WTC11 (cell line): ENCODE measurements around the gene PDPK1. TPM values are rescaled to one million over a fixed set of nuclear protein-coding genes. Genes with fewer than 3 reads are reported as not detected.

Source experiments
- ATAC-seq: fragments of 200-7000 bp; cut with Tn5 transposase; 2 replicates; pipeline ENCODE4 v1.10.0; 2021; ENCODE audit warnings: mild to moderate bottlenecking, moderate library complexity
- CTCF ChIA-PET: fragments of 300-600 bp; sonication (Branson Sonifier 250); formaldehyde crosslinking; loops from one replicate; lab custom pipeline; 2021; ENCODE audit warnings: antibody characterized with exemption; lab: Charles Lee
- POLR2A ChIA-PET: fragments of 350-600 bp; sonication (Branson Sonifier 250); formaldehyde crosslinking; loops from one replicate; lab custom pipeline; 2021; ENCODE audit warnings: antibody characterized with exemption; lab: Charles Lee
- DNase-seq: peaks from one replicate; pipeline ENCODE4 v3.0.0; 2021; ENCODE audit warnings: low spot score
- H3K27ac Mint-ChIP-seq: 2 replicates; pipeline ENCODE4 v1.8.0; 2021; ENCODE audit warnings: mixed read lengths
- H3K27me3 Mint-ChIP-seq: 2 replicates; pipeline ENCODE4 v1.8.0; 2021; ENCODE audit warnings: low read depth, mild to moderate bottlenecking, moderate library complexity, mixed read lengths
- H3K36me3 Mint-ChIP-seq: 2 replicates; pipeline ENCODE4 v1.8.0; 2021; ENCODE audit warnings: mixed read lengths
- H3K4me1 Mint-ChIP-seq: 2 replicates; pipeline ENCODE4 v1.8.0; 2022; ENCODE audit warnings: mixed read lengths
- H3K4me3 Mint-ChIP-seq: 2 replicates; pipeline ENCODE4 v1.8.0; 2021; ENCODE audit warnings: mild to moderate bottlenecking, moderate library complexity, mixed read lengths
- H3K9me3 Mint-ChIP-seq: 2 replicates; pipeline ENCODE4 v1.8.0; 2021; ENCODE audit warnings: mixed read lengths
- CBFB ChIP-seq: sonication (generic); formaldehyde crosslinking; IDR thresholded peaks from 2 replicates; pipeline ENCODE4 v1.8.1; 2022; ENCODE audit warnings: mild to moderate bottlenecking, low read depth, missing genetic modification reagents
- CREM ChIP-seq: sonication (generic); formaldehyde crosslinking; IDR thresholded peaks from 2 replicates; pipeline ENCODE4 v1.8.1; 2022; ENCODE audit warnings: mild to moderate bottlenecking, missing genetic modification reagents, moderate library complexity
- ESRRA ChIP-seq: sonication (generic); formaldehyde crosslinking; IDR thresholded peaks from 2 replicates; pipeline ENCODE4 v1.8.1; 2022; ENCODE audit warnings: mild to moderate bottlenecking, missing genetic modification reagents, borderline replicate concordance
- FOXP1 ChIP-seq: sonication (generic); formaldehyde crosslinking; IDR thresholded peaks from 2 replicates; pipeline ENCODE4 v1.8.0; 2022; ENCODE audit warnings: missing genetic modification reagents, mild to moderate bottlenecking, moderate library complexity, borderline replicate concordance
- GABPB1 ChIP-seq: sonication (generic); formaldehyde crosslinking; IDR thresholded peaks from 2 replicates; pipeline ENCODE4 v1.8.1; 2023; ENCODE audit warnings: mild to moderate bottlenecking, missing genetic modification reagents
- MYBL2 ChIP-seq: sonication (generic); formaldehyde crosslinking; IDR thresholded peaks from 2 replicates; pipeline ENCODE4 v1.8.1; 2023; ENCODE audit warnings: mild to moderate bottlenecking, moderate library complexity, missing genetic modification reagents
- NFE2L1 ChIP-seq: sonication (generic); formaldehyde crosslinking; IDR thresholded peaks from 2 replicates; pipeline ENCODE4 v1.8.1; 2023; ENCODE audit warnings: missing genetic modification reagents
- NR3C1 ChIP-seq: sonication (generic); formaldehyde crosslinking; conservative IDR thresholded peaks from 2 replicates; pipeline ENCODE4 v1.8.1; 2023; ENCODE audit warnings: low read depth, mild to moderate bottlenecking, missing genetic modification reagents
- SP1 ChIP-seq: sonication (generic); formaldehyde crosslinking; conservative IDR thresholded peaks from 2 replicates; pipeline ENCODE4 v1.8.1; 2022; ENCODE audit warnings: missing genetic modification reagents
- ZBTB21 ChIP-seq: sonication (generic); formaldehyde crosslinking; IDR thresholded peaks from 2 replicates; pipeline ENCODE4 v1.8.1; 2023; ENCODE audit warnings: mild to moderate bottlenecking, missing genetic modification reagents, borderline replicate concordance
- ZNF416 ChIP-seq: fragments of 250-450 bp; sonication (Bioruptor Pico); IDR thresholded peaks from 2 replicates; pipeline ENCODE4 v1.9.0; 2021; ENCODE audit warnings: mild to moderate bottlenecking, inconsistent platforms
- total RNA-seq: library from RNA; stranded (reverse); gene quantifications from 3 replicates; pipeline ENCODE4 v1.2.3, GENCODE V29; 2021
- TF ChIP-seq, protein P1 (sequence below): sonication (generic); formaldehyde crosslinking; IDR thresholded peaks from 2 replicates; pipeline ENCODE4 v1.8.1; 2023; ENCODE audit warnings: mild to moderate bottlenecking, missing genetic modification reagents, moderate library complexity
- TF ChIP-seq, protein P2 (sequence below): sonication (generic); formaldehyde crosslinking; IDR thresholded peaks from 2 replicates; pipeline ENCODE4 v1.8.0; 2022; ENCODE audit warnings: mild to moderate bottlenecking, missing genetic modification reagents
- TF ChIP-seq, protein P3 (sequence below): sonication (generic); formaldehyde crosslinking; IDR thresholded peaks from 2 replicates; pipeline ENCODE4 v1.8.0; 2022; ENCODE audit warnings: mild to moderate bottlenecking, missing genetic modification reagents
- TF ChIP-seq, protein P4 (sequence below): sonication (generic); formaldehyde crosslinking; IDR thresholded peaks from 2 replicates; pipeline ENCODE4 v1.8.0; 2023; ENCODE audit warnings: missing genetic modification reagents, mild to moderate bottlenecking, borderline replicate concordance
- TF ChIP-seq, protein P5 (sequence below): sonication (generic); formaldehyde crosslinking; IDR thresholded peaks from 2 replicates; pipeline ENCODE4 v1.8.1; 2022; ENCODE audit warnings: low read depth, mild to moderate bottlenecking, moderate library complexity, missing genetic modification reagents, borderline replicate concordance

The PDPK1 gene
- total RNA-seq, 1 experiment from 2014 or later = 31.4 TPM

DNA sequence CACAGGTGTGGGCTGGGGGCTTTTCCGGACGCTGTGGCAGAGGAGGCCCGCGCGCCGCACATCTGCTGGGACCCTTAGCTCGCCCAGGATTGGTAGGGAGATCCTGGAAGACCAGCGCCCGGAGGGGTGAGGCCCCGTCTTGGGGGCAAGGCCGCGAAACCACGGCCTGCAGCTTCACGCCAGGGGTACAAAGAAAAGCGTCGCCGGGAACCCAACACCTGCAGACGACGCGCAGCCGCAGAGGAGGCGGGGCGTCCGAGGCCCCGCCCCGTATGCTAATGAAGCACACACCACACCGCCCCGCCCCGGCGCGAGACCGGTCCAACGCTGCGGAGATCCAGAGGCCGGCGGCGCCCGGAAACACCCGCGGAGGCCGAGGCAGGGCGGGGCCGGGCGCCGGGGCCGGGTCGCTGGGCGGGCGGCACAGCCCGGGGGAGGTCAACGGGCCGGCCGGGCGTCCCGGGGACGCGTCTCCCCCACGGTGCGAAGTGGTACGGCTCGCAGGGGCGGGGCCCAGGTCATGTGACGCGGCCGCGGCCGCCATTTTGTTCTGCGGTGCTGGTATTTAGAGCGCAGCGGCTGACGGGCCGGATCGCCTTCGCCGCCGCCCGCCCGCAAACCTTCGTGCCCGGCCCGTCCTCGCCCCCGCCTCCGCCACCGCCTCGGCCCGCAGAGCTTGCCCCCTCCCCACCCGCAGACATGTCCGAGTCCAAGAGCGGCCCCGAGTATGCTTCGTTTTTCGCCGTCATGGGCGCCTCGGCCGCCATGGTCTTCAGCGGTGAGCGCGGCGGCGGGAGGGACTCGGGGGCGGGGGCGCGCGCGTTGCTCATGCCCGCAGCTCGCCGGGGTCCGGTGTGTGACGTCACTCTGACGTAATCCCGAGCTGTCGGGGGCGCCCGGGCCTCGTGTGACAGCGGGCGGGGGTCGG, 24.2 kb upstream of the PDPK1 start, which contains the start of gene ATP6V0C:
Gene ATP6V0C, plus strand, starts transcription at position 548 of the 928 bp plus-strand sequence. Its CDS starts 152 bp downstream, at position 700.
- POLR2A ChIA-PET = interaction anchor here (1.2 to 1.7 kb wide), 2 partner anchors 19 to 24 kb away, joined by 6 to 7 read pairs; partner anchors contain the start of gene PDPK1
- CTCF ChIA-PET = interaction anchor here (0.6 to 3.0 kb wide), 10 partner anchors 10 to 262 kb away, joined by 3 to 30 read pairs (median 4); partner anchors contain the start of genes ECI1, NTN3 and PDPK1
- Mint-ChIP-seq H3K9me3 (no peaks in the 10 kb centered on the region), H3K4me3 (peak within 1 kb of the TSS; percentile 82), H3K4me1 (peaks cover 46% of the 10 kb centered on the region), H3K27me3 (peaks cover 4% of the 10 kb centered on the region), H3K36me3 (no peaks in the 10 kb centered on the region), H3K27ac (peak within 1 kb of the TSS; percentile 94)
- peak; percentile 85 for ATAC-seq
- TF ChIP-seq NR3C1 = no peak
- TF ChIP-seq, protein P1, sequence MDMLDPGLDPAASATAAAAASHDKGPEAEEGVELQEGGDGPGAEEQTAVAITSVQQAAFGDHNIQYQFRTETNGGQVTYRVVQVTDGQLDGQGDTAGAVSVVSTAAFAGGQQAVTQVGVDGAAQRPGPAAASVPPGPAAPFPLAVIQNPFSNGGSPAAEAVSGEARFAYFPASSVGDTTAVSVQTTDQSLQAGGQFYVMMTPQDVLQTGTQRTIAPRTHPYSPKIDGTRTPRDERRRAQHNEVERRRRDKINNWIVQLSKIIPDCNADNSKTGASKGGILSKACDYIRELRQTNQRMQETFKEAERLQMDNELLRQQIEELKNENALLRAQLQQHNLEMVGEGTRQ (CRISPR knock-in tag) = peak; percentile 98
- TF ChIP-seq, protein P2, sequence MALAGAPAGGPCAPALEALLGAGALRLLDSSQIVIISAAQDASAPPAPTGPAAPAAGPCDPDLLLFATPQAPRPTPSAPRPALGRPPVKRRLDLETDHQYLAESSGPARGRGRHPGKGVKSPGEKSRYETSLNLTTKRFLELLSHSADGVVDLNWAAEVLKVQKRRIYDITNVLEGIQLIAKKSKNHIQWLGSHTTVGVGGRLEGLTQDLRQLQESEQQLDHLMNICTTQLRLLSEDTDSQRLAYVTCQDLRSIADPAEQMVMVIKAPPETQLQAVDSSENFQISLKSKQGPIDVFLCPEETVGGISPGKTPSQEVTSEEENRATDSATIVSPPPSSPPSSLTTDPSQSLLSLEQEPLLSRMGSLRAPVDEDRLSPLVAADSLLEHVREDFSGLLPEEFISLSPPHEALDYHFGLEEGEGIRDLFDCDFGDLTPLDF (CRISPR knock-in tag) = no peak
- TF ChIP-seq MYBL2 (CRISPR knock-in tag) = 0 out of 2 replicates have a peak, but pooled peaks have one; percentile 56
- no peak for TF ChIP-seq ESRRA (CRISPR knock-in tag)
- peak; percentile 66; the same call in 1 of the 2 replicates for TF ChIP-seq FOXP1 (CRISPR knock-in tag)
- 0 out of 2 replicates have a peak, but pooled peaks have one; percentile 29 for TF ChIP-seq ZNF416
- TF ChIP-seq, protein P3, sequence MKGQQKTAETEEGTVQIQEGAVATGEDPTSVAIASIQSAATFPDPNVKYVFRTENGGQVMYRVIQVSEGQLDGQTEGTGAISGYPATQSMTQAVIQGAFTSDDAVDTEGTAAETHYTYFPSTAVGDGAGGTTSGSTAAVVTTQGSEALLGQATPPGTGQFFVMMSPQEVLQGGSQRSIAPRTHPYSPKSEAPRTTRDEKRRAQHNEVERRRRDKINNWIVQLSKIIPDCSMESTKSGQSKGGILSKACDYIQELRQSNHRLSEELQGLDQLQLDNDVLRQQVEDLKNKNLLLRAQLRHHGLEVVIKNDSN (CRISPR knock-in tag) = peak; percentile 94
- TF ChIP-seq NFE2L1 (CRISPR knock-in tag) = 0 out of 2 replicates have a peak, but pooled peaks have one; percentile 43
- TF ChIP-seq CBFB (CRISPR knock-in tag) = 0 out of 2 replicates have a peak, but pooled peaks have one; percentile 20
- TF ChIP-seq ZBTB21 (CRISPR knock-in tag) = peak; percentile 97
- TF ChIP-seq CREM (CRISPR knock-in tag) = peak; percentile 59; the same call in 1 of the 2 replicates
- TF ChIP-seq, protein P4, sequence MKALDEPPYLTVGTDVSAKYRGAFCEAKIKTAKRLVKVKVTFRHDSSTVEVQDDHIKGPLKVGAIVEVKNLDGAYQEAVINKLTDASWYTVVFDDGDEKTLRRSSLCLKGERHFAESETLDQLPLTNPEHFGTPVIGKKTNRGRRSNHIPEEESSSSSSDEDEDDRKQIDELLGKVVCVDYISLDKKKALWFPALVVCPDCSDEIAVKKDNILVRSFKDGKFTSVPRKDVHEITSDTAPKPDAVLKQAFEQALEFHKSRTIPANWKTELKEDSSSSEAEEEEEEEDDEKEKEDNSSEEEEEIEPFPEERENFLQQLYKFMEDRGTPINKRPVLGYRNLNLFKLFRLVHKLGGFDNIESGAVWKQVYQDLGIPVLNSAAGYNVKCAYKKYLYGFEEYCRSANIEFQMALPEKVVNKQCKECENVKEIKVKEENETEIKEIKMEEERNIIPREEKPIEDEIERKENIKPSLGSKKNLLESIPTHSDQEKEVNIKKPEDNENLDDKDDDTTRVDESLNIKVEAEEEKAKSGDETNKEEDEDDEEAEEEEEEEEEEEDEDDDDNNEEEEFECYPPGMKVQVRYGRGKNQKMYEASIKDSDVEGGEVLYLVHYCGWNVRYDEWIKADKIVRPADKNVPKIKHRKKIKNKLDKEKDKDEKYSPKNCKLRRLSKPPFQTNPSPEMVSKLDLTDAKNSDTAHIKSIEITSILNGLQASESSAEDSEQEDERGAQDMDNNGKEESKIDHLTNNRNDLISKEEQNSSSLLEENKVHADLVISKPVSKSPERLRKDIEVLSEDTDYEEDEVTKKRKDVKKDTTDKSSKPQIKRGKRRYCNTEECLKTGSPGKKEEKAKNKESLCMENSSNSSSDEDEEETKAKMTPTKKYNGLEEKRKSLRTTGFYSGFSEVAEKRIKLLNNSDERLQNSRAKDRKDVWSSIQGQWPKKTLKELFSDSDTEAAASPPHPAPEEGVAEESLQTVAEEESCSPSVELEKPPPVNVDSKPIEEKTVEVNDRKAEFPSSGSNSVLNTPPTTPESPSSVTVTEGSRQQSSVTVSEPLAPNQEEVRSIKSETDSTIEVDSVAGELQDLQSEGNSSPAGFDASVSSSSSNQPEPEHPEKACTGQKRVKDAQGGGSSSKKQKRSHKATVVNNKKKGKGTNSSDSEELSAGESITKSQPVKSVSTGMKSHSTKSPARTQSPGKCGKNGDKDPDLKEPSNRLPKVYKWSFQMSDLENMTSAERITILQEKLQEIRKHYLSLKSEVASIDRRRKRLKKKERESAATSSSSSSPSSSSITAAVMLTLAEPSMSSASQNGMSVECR = no peak; the same call in 1 of the 2 replicates
- TF ChIP-seq SP1 (CRISPR knock-in tag) = peak; percentile 96
- no peak for TF ChIP-seq GABPB1
- TF ChIP-seq, protein P5, sequence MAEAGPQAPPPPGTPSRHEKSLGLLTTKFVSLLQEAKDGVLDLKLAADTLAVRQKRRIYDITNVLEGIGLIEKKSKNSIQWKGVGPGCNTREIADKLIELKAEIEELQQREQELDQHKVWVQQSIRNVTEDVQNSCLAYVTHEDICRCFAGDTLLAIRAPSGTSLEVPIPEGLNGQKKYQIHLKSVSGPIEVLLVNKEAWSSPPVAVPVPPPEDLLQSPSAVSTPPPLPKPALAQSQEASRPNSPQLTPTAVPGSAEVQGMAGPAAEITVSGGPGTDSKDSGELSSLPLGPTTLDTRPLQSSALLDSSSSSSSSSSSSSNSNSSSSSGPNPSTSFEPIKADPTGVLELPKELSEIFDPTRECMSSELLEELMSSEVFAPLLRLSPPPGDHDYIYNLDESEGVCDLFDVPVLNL (CRISPR knock-in tag) = 0 out of 2 replicates have a peak, but pooled peaks have one; percentile 40
- peak; percentile 92 for DNase-seq
